ENCODE data around the gene GDF10.

GRCh38 chr10:47301833-47302232 lies 1.8 kb downstream of the GDF10 start:
- TF ChIP-seq CREB1 (CRISPR knock-in tag; IDR thresholded peaks at IDR 0.05) (no peak), CTCF (IDR thresholded peaks at IDR 0.05) (no peak), JUN (CRISPR knock-in tag; IDR thresholded peaks at IDR 0.05) (no peak), ZNF425 (CRISPR knock-in tag; conservative IDR thresholded peaks at IDR 0.05) (no peak)
- TF ChIP-seq, protein P1, sequence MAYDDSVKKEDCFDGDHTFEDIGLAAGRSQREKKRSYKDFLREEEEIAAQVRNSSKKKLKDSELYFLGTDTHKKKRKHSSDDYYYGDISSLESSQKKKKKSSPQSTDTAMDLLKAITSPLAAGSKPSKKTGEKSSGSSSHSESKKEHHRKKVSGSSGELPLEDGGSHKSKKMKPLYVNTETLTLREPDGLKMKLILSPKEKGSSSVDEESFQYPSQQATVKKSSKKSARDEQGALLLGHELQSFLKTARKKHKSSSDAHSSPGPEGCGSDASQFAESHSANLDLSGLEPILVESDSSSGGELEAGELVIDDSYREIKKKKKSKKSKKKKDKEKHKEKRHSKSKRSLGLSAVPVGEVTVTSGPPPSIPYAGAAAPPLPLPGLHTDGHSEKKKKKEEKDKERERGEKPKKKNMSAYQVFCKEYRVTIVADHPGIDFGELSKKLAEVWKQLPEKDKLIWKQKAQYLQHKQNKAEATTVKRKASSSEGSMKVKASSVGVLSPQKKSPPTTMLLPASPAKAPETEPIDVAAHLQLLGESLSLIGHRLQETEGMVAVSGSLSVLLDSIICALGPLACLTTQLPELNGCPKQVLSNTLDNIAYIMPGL (CRISPR knock-in tag; IDR thresholded peaks at IDR 0.05) = no peak
- TF ChIP-seq, protein P2, sequence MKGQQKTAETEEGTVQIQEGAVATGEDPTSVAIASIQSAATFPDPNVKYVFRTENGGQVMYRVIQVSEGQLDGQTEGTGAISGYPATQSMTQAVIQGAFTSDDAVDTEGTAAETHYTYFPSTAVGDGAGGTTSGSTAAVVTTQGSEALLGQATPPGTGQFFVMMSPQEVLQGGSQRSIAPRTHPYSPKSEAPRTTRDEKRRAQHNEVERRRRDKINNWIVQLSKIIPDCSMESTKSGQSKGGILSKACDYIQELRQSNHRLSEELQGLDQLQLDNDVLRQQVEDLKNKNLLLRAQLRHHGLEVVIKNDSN (CRISPR knock-in tag; IDR thresholded peaks at IDR 0.05) = no peak
- TF ChIP-seq, protein P3, sequence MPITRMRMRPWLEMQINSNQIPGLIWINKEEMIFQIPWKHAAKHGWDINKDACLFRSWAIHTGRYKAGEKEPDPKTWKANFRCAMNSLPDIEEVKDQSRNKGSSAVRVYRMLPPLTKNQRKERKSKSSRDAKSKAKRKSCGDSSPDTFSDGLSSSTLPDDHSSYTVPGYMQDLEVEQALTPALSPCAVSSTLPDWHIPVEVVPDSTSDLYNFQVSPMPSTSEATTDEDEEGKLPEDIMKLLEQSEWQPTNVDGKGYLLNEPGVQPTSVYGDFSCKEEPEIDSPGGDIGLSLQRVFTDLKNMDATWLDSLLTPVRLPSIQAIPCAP (CRISPR knock-in tag; IDR thresholded peaks at IDR 0.05) = no peak

All from WTC11 (cell line).